Prostate gland (tissue), 2 donors: ENCODE results near the gene ABCA9. TPM values are rescaled to one million over a fixed set of nuclear protein-coding genes. Genes with fewer than 3 reads are reported as not detected.

Experiments
- DNase-seq: peaks from one replicate; pipeline ENCODE4 v3.0.0-alpha.2; 2019; ENCODE audit warnings: low spot score
- H3K27ac ChIP-seq, 2 donors: fragments of 200-600 bp; sonication (generic); 2 replicates each; pipeline ENCODE4 v1.5.1; 2017 to 2019
- H3K27me3 ChIP-seq: fragments of 200-600 bp; sonication (generic); replicated peaks from 2 replicates; pipeline ENCODE4 v1.5.1; 2019; ENCODE audit not compliant: insufficient read depth
- H3K36me3 ChIP-seq, 2 donors: fragments of 200-600 bp; sonication (generic); 1 replicate in 1 of 2; 2 replicates in 1 of 2; pipeline versions ENCODE4 v1.5.1 to v1.8.1; 2017 to 2019
- H3K4me1 ChIP-seq: fragments of 200-600 bp; sonication (generic); replicated peaks from 2 replicates; pipeline ENCODE4 v1.5.1; 2019
- H3K4me3 ChIP-seq, 2 donors: fragments of 200-600 bp; sonication (generic); 2 replicates each; pipeline ENCODE4 v1.5.1; 2017 to 2019
- H3K9me3 ChIP-seq: fragments of 200-600 bp; sonication (generic); 2 replicates; pipeline ENCODE4 v1.5.1; 2017
- POLR2A ChIP-seq: fragments of 450-650 bp; IDR thresholded peaks from one replicate; pipeline ENCODE4 v1.6.1; 2016; ENCODE audit warnings: antibody characterized with exemption, mild to moderate bottlenecking
- POLR2AphosphoS5 ChIP-seq: sonication (generic); formaldehyde crosslinking; IDR thresholded peaks from one replicate; pipeline ENCODE4 v1.6.1; 2017; ENCODE audit warnings: antibody characterized with exemption
- WGBS: methylation state at CpG from one replicate; pipeline ENCODE4 v1.1.5; 2018; 5-methylcytosine and 5-hydroxymethylcytosine counted together
- intact Hi-C: fragments of 100-400 bp; cut with DNase I; formaldehyde crosslinking; loops from one replicate; pipeline ENCODE4 v1.14.2; 2022
- total RNA-seq, 2 donors: library from RNA; depleted of rRNA; stranded (reverse); fragments of >200 nt; gene quantifications; one replicate each; pipeline ENCODE4 v1.1.0, GENCODE V29; 2016
- TF ChIP-seq, protein P1 (sequence below), 4 experiments: fragments of 200-600 bp in 2 of 4; fragments of 450-650 bp in 2 of 4; sonication (generic) in 2 of 4; IDR thresholded peaks; 1 replicate in 3 of 4; 2 replicates in 1 of 4; pipeline ENCODE4 v1.5.1; 2016 to 2019; ENCODE audit warnings: antibody characterized with exemption in 4 of 4, mild to moderate bottlenecking in 2 of 4, moderate library complexity in 2 of 4

Gene ABCA9
- total RNA-seq, 2 donors from 2014 or later, result 0.41 to 5.6 TPM

DNA sequence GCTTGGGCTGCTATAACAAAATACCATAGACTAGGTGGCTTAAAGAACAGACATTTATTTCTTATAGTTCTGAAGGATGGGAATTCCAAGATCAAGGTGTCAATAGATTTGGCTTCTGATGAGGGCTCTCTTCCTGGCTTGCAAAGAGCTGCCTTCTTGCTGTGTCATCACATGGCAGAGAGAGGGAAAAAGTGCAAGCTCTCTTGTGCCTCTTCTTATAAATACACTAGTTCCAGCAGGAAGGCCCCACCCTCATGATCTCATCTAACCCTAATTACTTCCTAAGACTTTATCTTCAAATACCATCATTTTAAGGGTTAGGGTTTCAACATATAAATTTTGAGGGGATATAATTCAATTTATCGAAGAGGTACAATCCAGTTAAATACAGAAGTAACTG is 30.6 kb downstream of the ABCA9 start:
- Histone ChIP-seq H3K27ac (no peak overlapping the region), H3K36me3 (no peaks in the 10 kb centered on the region), H3K4me3 (no peak overlapping the region), H3K9me3 (no peaks in the 10 kb centered on the region), H3K27me3 (no peaks in the 10 kb centered on the region), H3K4me1 (no peaks in the 10 kb centered on the region)
- intact Hi-C loops, result no loop called here
- no peak for DNase-seq
- no peak for TF ChIP-seq POLR2AphosphoS5
- TF ChIP-seq, protein P1, sequence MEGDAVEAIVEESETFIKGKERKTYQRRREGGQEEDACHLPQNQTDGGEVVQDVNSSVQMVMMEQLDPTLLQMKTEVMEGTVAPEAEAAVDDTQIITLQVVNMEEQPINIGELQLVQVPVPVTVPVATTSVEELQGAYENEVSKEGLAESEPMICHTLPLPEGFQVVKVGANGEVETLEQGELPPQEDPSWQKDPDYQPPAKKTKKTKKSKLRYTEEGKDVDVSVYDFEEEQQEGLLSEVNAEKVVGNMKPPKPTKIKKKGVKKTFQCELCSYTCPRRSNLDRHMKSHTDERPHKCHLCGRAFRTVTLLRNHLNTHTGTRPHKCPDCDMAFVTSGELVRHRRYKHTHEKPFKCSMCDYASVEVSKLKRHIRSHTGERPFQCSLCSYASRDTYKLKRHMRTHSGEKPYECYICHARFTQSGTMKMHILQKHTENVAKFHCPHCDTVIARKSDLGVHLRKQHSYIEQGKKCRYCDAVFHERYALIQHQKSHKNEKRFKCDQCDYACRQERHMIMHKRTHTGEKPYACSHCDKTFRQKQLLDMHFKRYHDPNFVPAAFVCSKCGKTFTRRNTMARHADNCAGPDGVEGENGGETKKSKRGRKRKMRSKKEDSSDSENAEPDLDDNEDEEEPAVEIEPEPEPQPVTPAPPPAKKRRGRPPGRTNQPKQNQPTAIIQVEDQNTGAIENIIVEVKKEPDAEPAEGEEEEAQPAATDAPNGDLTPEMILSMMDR (IDR thresholded peaks at IDR 0.05), result no peak
- TF ChIP-seq POLR2A, result no peak
- WGBS, result 79% methylated on average over 1 of the region's 1 CpG

DNA sequence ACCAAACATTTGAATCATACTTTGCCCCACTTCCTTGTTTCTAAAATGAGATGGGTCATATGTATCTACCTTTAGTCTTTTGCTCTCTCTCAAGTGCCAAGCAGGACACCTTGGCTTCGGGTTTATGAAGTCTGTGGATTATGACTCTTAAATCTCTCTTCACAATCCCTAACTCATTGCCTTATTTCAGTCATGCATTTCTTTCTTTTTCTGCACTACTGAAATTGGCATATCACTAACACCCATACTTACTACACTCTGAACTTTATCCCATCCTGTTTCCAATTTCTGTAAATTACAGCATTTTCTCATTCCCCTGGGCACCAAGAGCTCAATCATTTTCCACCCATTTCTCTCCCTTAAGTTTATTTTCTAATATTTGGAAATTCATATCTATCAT is 42.0 kb downstream of the ABCA9 start:
- H3K36me3 ChIP-seq, result no peaks in the 10 kb centered on the region
- no peaks in the 10 kb centered on the region for H3K27me3 ChIP-seq
- intact Hi-C loops, result no loop called here
- TF ChIP-seq POLR2A (no peak), POLR2AphosphoS5 (no peak)
- TF ChIP-seq, protein P1 (IDR thresholded peaks at IDR 0.05), result no peak
- no peak overlapping the region for H3K27ac ChIP-seq
- no peaks in the 10 kb centered on the region for H3K4me1 ChIP-seq
- WGBS, result 64% methylated on average over 1 of the region's 1 CpG
- no peak for DNase-seq
- no peaks in the 10 kb centered on the region for H3K9me3 ChIP-seq
- H3K4me3 ChIP-seq, result no peak overlapping the region

DNA sequence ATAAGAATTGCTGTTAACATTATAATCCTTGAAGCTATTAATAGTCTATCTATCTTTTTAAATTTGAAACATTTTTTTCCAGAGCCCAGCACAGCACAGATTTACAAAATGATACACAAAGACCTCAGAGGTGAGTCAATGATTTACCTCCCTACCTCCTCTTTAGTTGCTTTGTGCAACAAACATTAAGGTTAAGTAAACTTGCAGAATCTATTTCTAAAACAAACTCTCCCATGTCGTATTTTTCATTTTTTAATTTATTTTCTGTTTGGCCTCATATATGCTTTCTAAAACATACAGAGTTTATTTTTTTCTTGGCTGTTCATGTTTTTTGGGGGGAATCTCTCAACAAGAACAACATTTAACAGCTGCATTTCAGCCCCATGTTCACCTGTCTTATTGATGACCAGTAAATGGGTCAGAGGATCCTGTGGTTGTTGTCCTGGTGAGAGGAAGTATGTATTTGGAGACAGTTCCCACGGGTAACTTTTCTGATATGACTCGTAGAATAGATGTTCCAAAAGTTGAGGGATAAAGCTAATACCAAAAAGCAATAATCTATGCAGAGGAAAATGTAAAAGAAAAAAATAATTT is 42.6 kb downstream of the ABCA9 start:
- no peaks in the 10 kb centered on the region for H3K36me3 ChIP-seq
- DNase-seq, result no peak
- no peaks in the 10 kb centered on the region for H3K27me3 ChIP-seq
- no peaks in the 10 kb centered on the region for H3K9me3 ChIP-seq
- H3K4me3 ChIP-seq, result no peak overlapping the region
- intact Hi-C loops, result no loop called here
- TF ChIP-seq POLR2A (no peak), POLR2AphosphoS5 (no peak)
- TF ChIP-seq, protein P1 (IDR thresholded peaks at IDR 0.05), result no peak
- H3K27ac ChIP-seq, result no peak overlapping the region
- 71% methylated on average over 3 of the region's 3 CpGs for WGBS
- no peaks in the 10 kb centered on the region for H3K4me1 ChIP-seq

DNA sequence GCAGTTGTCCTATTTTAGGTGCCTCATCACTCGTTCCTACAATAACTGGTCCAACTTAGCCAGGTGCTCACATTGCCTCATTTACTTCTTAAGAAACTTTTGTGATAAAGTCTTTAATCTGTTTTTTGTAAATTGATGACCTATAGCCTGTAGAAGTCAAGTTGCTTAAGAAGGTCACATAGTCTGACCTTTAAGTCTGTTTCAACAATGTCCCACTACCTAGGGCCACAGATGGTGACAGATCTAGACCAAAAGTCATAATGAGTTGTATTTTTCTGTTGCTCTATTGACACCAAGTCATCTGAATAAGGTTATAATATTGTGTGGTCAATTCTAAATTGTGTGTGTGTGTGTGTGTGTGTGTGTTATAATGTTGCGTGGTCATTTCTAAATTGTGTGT is 45.1 kb downstream of the ABCA9 start:
- TF ChIP-seq POLR2A (no peak), POLR2AphosphoS5 (no peak)
- TF ChIP-seq, protein P1 (IDR thresholded peaks at IDR 0.05), result no peak
- H3K4me1 ChIP-seq, result no peaks in the 10 kb centered on the region
- no peak overlapping the region for H3K27ac ChIP-seq
- intact Hi-C loops, result no loop called here
- no peaks in the 10 kb centered on the region for H3K36me3 ChIP-seq
- no peaks in the 10 kb centered on the region for H3K27me3 ChIP-seq
- H3K9me3 ChIP-seq, result no peaks in the 10 kb centered on the region
- DNase-seq, result no peak
- WGBS, result 87% methylated on average over 2 of the region's 2 CpGs
- no peak overlapping the region for H3K4me3 ChIP-seq
